Liver (tissue), 10 donors: ENCODE results near the gene TUBA1A. TPM values are rescaled to one million over a fixed set of nuclear protein-coding genes. Genes with fewer than 3 reads are reported as not detected.
"Not testable (repeated sequence)": the region's sequence is repeated elsewhere in the genome, so short reads cannot be mapped to it uniquely, and the experiment has no call there.

ENCODE experiments used
- DNase-seq: peaks from one replicate; pipeline ENCODE4 v3.0.0-alpha.2; 2017; ENCODE audit warnings: low spot score
- H3K27ac ChIP-seq, 2 donors: one replicate each; pipeline ENCODE4 v1.7.0; 2013; ENCODE audit warnings: inconsistent platforms in 2 of 2, low read length in 2 of 2, control low read depth in 1 of 2, low read depth in 1 of 2, mild to moderate bottlenecking in 1 of 2
- H3K27me3 ChIP-seq, 4 donors: one replicate each; pipeline versions ENCODE4 v1.6.1 to v1.7.0; 2013; ENCODE audit warnings: low read length in 3 of 4, inconsistent platforms in 1 of 4, mild to moderate bottlenecking in 1 of 4, moderate library complexity in 1 of 4; ENCODE audit not compliant: control insufficient read depth in 4 of 4, insufficient read depth in 4 of 4
- H3K36me3 ChIP-seq, 4 donors: one replicate each; pipeline versions ENCODE4 v1.6.1 to v1.7.0; 2013; ENCODE audit warnings: low read length in 3 of 4, mild to moderate bottlenecking in 3 of 4, low read depth in 1 of 4, moderate library complexity in 1 of 4; ENCODE audit not compliant: control insufficient read depth in 4 of 4, insufficient read depth in 3 of 4
- H3K4me1 ChIP-seq, 4 donors: one replicate each; pipeline versions ENCODE4 v1.6.1 to v1.7.0; 2013; ENCODE audit warnings: low read length in 3 of 4, mild to moderate bottlenecking in 3 of 4, moderate library complexity in 1 of 4; ENCODE audit not compliant: control insufficient read depth in 4 of 4, insufficient read depth in 4 of 4
- H3K4me3 ChIP-seq, 3 donors: one replicate each; pipeline versions ENCODE4 v1.6.1 to v1.7.0; 2013; ENCODE audit warnings: low read length in 3 of 3, control low read depth in 1 of 3, low read depth in 1 of 3, mild to moderate bottlenecking in 1 of 3
- H3K9ac ChIP-seq, 2 donors: one replicate each; pipeline ENCODE4 v1.7.0; 2013; ENCODE audit warnings: low read length in 2 of 2, mild to moderate bottlenecking in 2 of 2, moderate library complexity in 2 of 2, control low read depth in 1 of 2, low read depth in 1 of 2
- H3K9me3 ChIP-seq, 4 donors: one replicate each; pipeline versions ENCODE4 v1.6.1 to v1.7.0; 2013; ENCODE audit warnings: low read length in 3 of 4; ENCODE audit not compliant: control insufficient read depth in 4 of 4
- CTCF ChIP-seq: fragments of 150-350 bp; IDR thresholded peaks from 2 replicates; pipeline ENCODE4 v1.5.1; 2017; ENCODE audit warnings: improper control_type of control experiment, low read depth, low read length; ENCODE audit not compliant: missing input control
- EGR1 ChIP-seq, 2 donors: IDR thresholded peaks; 2 replicates each; pipeline ENCODE4 v1.6.1; 2016 to 2018; ENCODE audit warnings: antibody characterized with exemption in 2 of 2, low read depth in 2 of 2
- HNF4A ChIP-seq, 2 donors: conservative IDR thresholded peaks; 2 replicates each; pipeline ENCODE4 v1.6.1; 2016; ENCODE audit warnings: antibody characterized with exemption in 2 of 2, mild to moderate bottlenecking in 2 of 2
- HNF4G ChIP-seq: IDR thresholded peaks from 2 replicates; pipeline ENCODE4 v1.6.1; 2016; ENCODE audit warnings: antibody characterized with exemption
- RAD21 ChIP-seq, 2 donors: IDR thresholded peaks; 2 replicates each; pipeline ENCODE4 v1.6.1; 2016; ENCODE audit warnings: antibody characterized with exemption in 2 of 2, mild to moderate bottlenecking in 2 of 2
- SP1 ChIP-seq: IDR thresholded peaks from 2 replicates; pipeline ENCODE4 v1.6.1; 2018; ENCODE audit warnings: antibody characterized with exemption, mild to moderate bottlenecking
- TAF1 ChIP-seq: conservative IDR thresholded peaks from 2 replicates; pipeline ENCODE4 v1.6.1; 2016; ENCODE audit warnings: antibody characterized with exemption, mild to moderate bottlenecking
- YY1 ChIP-seq: IDR thresholded peaks from 2 replicates; pipeline ENCODE4 v1.6.1; 2016; ENCODE audit warnings: antibody characterized with exemption, mild to moderate bottlenecking
- WGBS: extraction: QIAGEN DNeasy Blood & Tissue Kit; methylation state at CpG from one replicate; pipeline ENCODE4 v1.1.7; 2013; 5-methylcytosine and 5-hydroxymethylcytosine counted together
- polyA plus RNA-seq, 2 donors: library from polyadenylated mRNA; stranded (reverse) in 1 of 2; unstranded in 1 of 2; fragments of 200-250 nt in 1 of 2; fragments of >200 nt in 1 of 2; fragmentation: Nextera tagmentation in 1 of 2; extraction: Ambion mirVana in 1 of 2; gene quantifications; one replicate each; pipeline versions ENCODE4 v1.2.1 to v1.2.3, GENCODE V29; 2013 to 2015
- small RNA-seq: library from RNA; depleted of rRNA; stranded (forward); fragments of <200 nt; gene quantifications from one replicate; pipeline ENCODE3, GENCODE V24; 2014
- total RNA-seq, 2 donors: library from RNA; depleted of rRNA; stranded (reverse); fragments of >200 nt; gene quantifications; one replicate each; pipeline ENCODE4 v1.2.3, GENCODE V29; 2014
- donor health status: healthy.
- donor health status: healthy.
- donor health status: healthy.
- donor health status: healthy.
- donor health status: healthy.

The TUBA1A gene
- total and polyA plus RNA-seq, 4 donors = 4.2 to 28.0 (median 16.2) TPM

DNA sequence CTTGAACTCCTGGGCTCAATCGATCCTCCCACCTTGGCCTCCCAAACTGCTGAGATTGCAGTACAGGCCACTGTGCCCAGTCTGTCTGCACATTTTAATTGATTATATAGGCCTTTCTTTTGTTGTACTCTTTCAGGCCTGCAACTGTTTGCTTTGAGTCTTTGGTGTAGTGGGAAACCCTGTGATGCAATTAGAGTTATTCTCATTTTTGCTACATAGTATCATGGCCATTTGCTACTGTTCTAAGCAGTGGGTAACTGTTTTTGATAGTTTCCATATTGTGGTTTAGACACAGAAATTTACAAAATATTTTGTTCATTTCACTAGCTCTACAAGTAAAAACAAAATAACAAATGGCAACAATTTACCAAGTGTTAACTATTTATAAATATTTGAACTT, 51.4 kb downstream of the TUBA1A start (continued):
- TF ChIP-seq CTCF (no peak), RAD21 (IDR thresholded peaks at IDR 0.05) (no peak), SP1 (no peak), HNF4G (no peak), HNF4A (conservative IDR thresholded peaks at IDR 0.05) (no peak), TAF1 (no peak), EGR1 (IDR thresholded peaks at IDR 0.05; ENCODE audit: low read depth in 2 of 2) (no peak), YY1 (no peak)

GRCh38 chr12:49136997-49137396, 51.9 kb downstream of the TUBA1A start:
- H3K9me3 ChIP-seq, H3K27me3 ChIP-seq, H3K36me3 ChIP-seq, DNase-seq, H3K4me3 ChIP-seq, H3K27ac ChIP-seq, H3K4me1 ChIP-seq, H3K9ac ChIP-seq: not testable (repeated sequence)
- WGBS = 96% methylated on average over 3 of the region's 3 CpGs

Small RNAs within 50 kb of the gene (small RNA-seq; reads per million reads assigned to genes)
- not detected for gene RF00017

Other genes starting within 250 kb of the TUBA1A start
- 10 to 100 TPM; 17.1 to 21.6 TPM for gene ARF3, start 231.6 kb downstream of the TUBA1A start, total RNA-seq
- gene ARF3, start 231.6 kb downstream of the TUBA1A start, polyA plus RNA-seq = 10 to 100 TPM; 14.1 to 29.5 TPM
- gene WNT10B, start 217.3 kb downstream of the TUBA1A start, total RNA-seq = under 1 TPM in 1 of 2 donors, not detected in 1; 0.08 TPM
- under 1 TPM in 1 of 2 donors, not detected in 1; 0.05 TPM for gene WNT10B, start 217.3 kb downstream of the TUBA1A start, polyA plus RNA-seq
- not detected for gene WNT1, start 210.8 kb downstream of the TUBA1A start, total RNA-seq
- gene WNT1, start 210.8 kb downstream of the TUBA1A start, polyA plus RNA-seq = not detected
- under 1 TPM in 1 of 2 donors, not detected in 1; 0.09 TPM for gene DDN, start 189.7 kb downstream of the TUBA1A start, total RNA-seq
- gene DDN, start 189.7 kb downstream of the TUBA1A start, polyA plus RNA-seq = not detected
- gene PRKAG1, start 170.3 kb downstream of the TUBA1A start, total RNA-seq = 10 to 100 TPM; 18.3 to 23.4 TPM
- gene PRKAG1, start 170.3 kb downstream of the TUBA1A start, polyA plus RNA-seq = 10 to 100 TPM; 15.5 to 31.5 TPM
- gene KMT2D, start 128.3 kb downstream of the TUBA1A start, total RNA-seq = 10 to 100 TPM; 39.6 to 53.8 TPM
- gene KMT2D, start 128.3 kb downstream of the TUBA1A start, polyA plus RNA-seq = 10 to 100 TPM in 1 of 2 donors, 1 to 10 TPM in 1; 4.5 to 10.3 TPM
- 1 to 10 TPM in 1 of 2 donors, not detected in 1; 1.2 TPM for gene RHEBL1, start 119.1 kb downstream of the TUBA1A start, total RNA-seq
- under 1 TPM; 0.29 to 0.36 TPM for gene RHEBL1, start 119.1 kb downstream of the TUBA1A start, polyA plus RNA-seq
- gene DHH, start 94.3 kb downstream of the TUBA1A start, total RNA-seq = under 1 TPM; 0.08 to 0.09 TPM
- under 1 TPM in 1 of 2 donors, not detected in 1; 0.09 TPM for gene DHH, start 94.3 kb downstream of the TUBA1A start, polyA plus RNA-seq
- 10 to 100 TPM; 13.0 to 23.7 TPM for gene LMBR1L, start 78.2 kb downstream of the TUBA1A start, total RNA-seq
- 10 to 100 TPM in 1 of 2 donors, 1 to 10 TPM in 1; 9.3 to 10.5 TPM for gene LMBR1L, start 78.2 kb downstream of the TUBA1A start, polyA plus RNA-seq
- 1,000 to 10,000 TPM in 1 of 2 donors, 100 to 1,000 TPM in 1; 161 to 1,268 TPM for gene TUBA1B, start 57.7 kb downstream of the TUBA1A start, total RNA-seq
- gene TUBA1B, start 57.7 kb downstream of the TUBA1A start, polyA plus RNA-seq = 100 to 1,000 TPM; 125 to 325 TPM
- gene TUBA1C, start 76.0 kb upstream of the TUBA1A start, total RNA-seq = 100 to 1,000 TPM; 102 to 103 TPM
- 100 to 1,000 TPM in 1 of 2 donors, 10 to 100 TPM in 1; 54.6 to 162 TPM for gene TUBA1C, start 76.0 kb upstream of the TUBA1A start, polyA plus RNA-seq
- gene PRPH, start 106.1 kb upstream of the TUBA1A start, total RNA-seq = not detected
- gene PRPH, start 106.1 kb upstream of the TUBA1A start, polyA plus RNA-seq = under 1 TPM in 1 of 2 donors, not detected in 1; 0.05 TPM
- 10 to 100 TPM in 1 of 2 donors, not detected in 1; 17.5 TPM for gene TROAP, start 134.2 kb upstream of the TUBA1A start, total RNA-seq
- 1 to 10 TPM in 1 of 2 donors, under 1 TPM in 1; 0.97 to 2.0 TPM for gene TROAP, start 134.2 kb upstream of the TUBA1A start, polyA plus RNA-seq
- gene C1QL4, start 148.1 kb upstream of the TUBA1A start, total RNA-seq = not detected
- gene C1QL4, start 148.1 kb upstream of the TUBA1A start, polyA plus RNA-seq = not detected
- 10 to 100 TPM; 16.6 to 49.4 TPM for gene DNAJC22, start 157.8 kb upstream of the TUBA1A start, total RNA-seq
- 10 to 100 TPM; 22.4 to 34.0 TPM for gene DNAJC22, start 157.8 kb upstream of the TUBA1A start, polyA plus RNA-seq
- 1 to 10 TPM; 4.1 to 5.2 TPM for gene SPATS2, start 178.4 kb upstream of the TUBA1A start, total RNA-seq
- 1 to 10 TPM; 2.4 to 4.9 TPM for gene SPATS2, start 178.4 kb upstream of the TUBA1A start, polyA plus RNA-seq